ENCODE measurements around the gene LDLRAD4. TPM values are rescaled to one million over a fixed set of nuclear protein-coding genes. Genes with fewer than 3 reads are reported as not detected.

LDLRAD4 gene
- polyA plus RNA-seq, 1 experiment, result not detected

DNA sequence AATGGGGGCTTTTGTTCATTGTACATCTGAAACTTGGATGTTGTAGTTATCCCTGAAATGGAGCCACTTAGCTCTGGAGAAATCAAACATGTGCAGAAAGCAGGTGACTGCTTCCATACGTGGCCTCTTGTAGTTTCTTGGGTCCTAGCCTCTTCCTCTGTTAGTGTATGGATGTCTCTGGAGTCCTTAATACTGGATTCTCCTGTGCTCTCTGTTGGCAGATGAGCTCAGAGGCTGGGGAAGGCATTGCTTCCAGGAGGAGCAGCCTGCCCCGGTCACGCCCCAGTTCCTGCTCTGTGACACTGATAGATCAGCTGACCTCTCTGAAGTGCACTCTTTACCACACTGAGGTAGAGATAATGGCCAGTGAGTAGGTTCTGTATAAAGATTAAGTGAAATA, 176.2 kb downstream of the LDLRAD4 start:
- TF ChIP-seq, protein P1, sequence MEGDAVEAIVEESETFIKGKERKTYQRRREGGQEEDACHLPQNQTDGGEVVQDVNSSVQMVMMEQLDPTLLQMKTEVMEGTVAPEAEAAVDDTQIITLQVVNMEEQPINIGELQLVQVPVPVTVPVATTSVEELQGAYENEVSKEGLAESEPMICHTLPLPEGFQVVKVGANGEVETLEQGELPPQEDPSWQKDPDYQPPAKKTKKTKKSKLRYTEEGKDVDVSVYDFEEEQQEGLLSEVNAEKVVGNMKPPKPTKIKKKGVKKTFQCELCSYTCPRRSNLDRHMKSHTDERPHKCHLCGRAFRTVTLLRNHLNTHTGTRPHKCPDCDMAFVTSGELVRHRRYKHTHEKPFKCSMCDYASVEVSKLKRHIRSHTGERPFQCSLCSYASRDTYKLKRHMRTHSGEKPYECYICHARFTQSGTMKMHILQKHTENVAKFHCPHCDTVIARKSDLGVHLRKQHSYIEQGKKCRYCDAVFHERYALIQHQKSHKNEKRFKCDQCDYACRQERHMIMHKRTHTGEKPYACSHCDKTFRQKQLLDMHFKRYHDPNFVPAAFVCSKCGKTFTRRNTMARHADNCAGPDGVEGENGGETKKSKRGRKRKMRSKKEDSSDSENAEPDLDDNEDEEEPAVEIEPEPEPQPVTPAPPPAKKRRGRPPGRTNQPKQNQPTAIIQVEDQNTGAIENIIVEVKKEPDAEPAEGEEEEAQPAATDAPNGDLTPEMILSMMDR (IDR thresholded peaks at IDR 0.05; ENCODE audit: low read depth, low read length), result no peak
- H3K9me3 ChIP-seq (ENCODE audit: control insufficient read depth, insufficient read depth, low read length), result no peaks in the 10 kb centered on the region; the same call in 1 of the 2 replicates
- H3K4me3 ChIP-seq (ENCODE audit: low read depth, low read length), result no peak overlapping the region
- H3K27ac ChIP-seq (ENCODE audit: low read depth, low read length), result no peak overlapping the region
- ChIA-PET CTCF (no interaction called here), POLR2A (interaction anchor here (0.5 to 0.7 kb wide), 2 partner anchors 21 to 40 kb away, joined by 3 to 4 read pairs; no protein-coding TSS in a partner anchor)
- DNase-seq (ENCODE audit: low read depth, low spot score), result no peak
- H3K27me3 ChIP-seq (ENCODE audit: control insufficient read depth, insufficient read depth, low read length), result peaks cover 10% of the 10 kb centered on the region

DNA sequence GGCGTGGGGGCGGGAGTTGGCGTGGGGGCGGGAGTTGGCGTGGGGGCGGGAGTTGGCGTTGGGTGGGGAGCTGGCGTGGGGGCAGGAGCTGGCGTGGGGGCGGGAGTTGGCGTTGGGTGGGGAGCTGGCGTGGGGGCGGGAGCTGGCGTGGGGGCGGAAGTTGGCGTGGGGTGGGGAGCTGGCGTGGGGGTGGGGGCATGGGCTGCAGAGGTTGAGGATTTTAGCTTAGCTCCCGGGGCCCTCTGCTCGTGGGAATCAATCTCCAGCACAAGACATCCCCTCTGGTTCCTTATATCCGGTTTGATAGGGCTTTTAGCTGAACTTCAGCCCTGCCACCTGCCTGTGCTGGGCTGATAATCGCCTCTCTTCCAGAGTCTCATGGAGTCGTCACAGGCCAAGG, 177.0 kb downstream of the LDLRAD4 start:
- Histone ChIP-seq H3K4me3 (ENCODE audit: low read depth, low read length) (no peak overlapping the region), H3K9me3 (ENCODE audit: control insufficient read depth, insufficient read depth, low read length) (no peaks in the 10 kb centered on the region; the same call in 1 of the 2 replicates), H3K27me3 (ENCODE audit: control insufficient read depth, insufficient read depth, low read length) (peaks cover 10% of the 10 kb centered on the region), H3K27ac (ENCODE audit: low read depth, low read length) (no peak overlapping the region)
- TF ChIP-seq, protein P1 (IDR thresholded peaks at IDR 0.05; ENCODE audit: low read depth, low read length), result no peak
- ChIA-PET POLR2A (interaction anchor here (0.7 kb wide), 1 partner anchor 22 kb away, joined by 4 read pairs; no protein-coding TSS in a partner anchor), CTCF (no interaction called here)
- DNase-seq (ENCODE audit: low read depth, low spot score), result no peak

DNA sequence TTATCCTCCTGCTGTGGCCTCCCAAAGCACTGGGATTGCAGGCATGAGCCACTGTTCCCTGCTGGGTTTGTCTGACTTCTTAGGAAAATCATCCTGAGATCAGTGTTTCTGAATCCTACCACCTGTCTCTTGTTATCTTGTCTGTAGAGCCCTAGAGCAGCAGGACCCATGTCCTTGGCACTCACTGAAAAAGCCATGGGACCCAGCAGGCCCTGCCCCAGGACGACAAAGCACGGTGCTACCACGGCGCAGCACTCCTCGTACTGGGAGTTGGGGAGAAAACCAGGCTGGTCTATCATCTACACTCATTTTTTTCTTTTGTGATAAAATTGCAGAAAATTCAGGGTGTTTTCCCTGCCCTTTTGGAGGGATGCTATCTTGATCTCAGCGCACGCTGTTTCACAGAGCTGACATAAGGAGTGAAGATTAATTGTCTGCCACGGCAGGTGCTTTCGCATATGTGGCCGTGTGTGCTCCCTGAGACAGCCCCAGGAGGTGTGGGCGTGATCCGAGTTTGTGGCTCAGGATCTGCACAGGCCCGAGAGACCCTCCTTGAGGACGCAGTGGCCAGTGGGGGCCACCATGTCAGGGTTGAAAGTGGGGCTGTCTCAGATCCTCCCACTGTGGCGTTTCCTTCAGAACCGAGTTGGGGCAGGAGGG, 179.1 kb downstream of the LDLRAD4 start:
- H3K27ac ChIP-seq (ENCODE audit: low read depth, low read length), result no peak overlapping the region
- H3K4me3 ChIP-seq (ENCODE audit: low read depth, low read length), result no peak overlapping the region
- no peak for DNase-seq (ENCODE audit: low read depth, low spot score)
- no peaks in the 10 kb centered on the region; the same call in 1 of the 2 replicates for H3K9me3 ChIP-seq (ENCODE audit: control insufficient read depth, insufficient read depth, low read length)
- CTCF ChIA-PET, result no interaction called here
- H3K27me3 ChIP-seq (ENCODE audit: control insufficient read depth, insufficient read depth, low read length), result peaks cover 5% of the 10 kb centered on the region
- POLR2A ChIA-PET, result no interaction called here
- TF ChIP-seq, protein P1 (IDR thresholded peaks at IDR 0.05; ENCODE audit: low read depth, low read length), result no peak

DNA sequence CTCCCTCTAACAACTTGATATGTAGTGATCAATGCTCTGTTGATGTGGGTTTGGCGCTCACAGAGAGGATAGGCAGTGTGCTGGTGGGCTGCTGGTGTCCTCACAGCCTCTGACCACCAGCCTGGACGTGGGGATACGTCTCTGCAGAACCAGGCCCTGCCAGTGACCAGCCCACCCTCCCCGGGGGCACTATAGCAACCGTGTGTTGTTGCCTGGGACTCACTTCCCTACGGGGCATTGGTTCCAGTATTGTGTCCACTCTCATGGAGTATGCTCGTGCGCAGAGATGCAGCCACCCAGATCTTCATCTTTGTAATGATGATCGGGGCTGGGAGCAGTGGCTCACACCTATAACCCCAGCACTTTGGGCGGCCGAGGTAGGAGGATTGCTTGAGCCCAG, 180.1 kb downstream of the LDLRAD4 start:
- Histone ChIP-seq H3K9me3 (ENCODE audit: control insufficient read depth, insufficient read depth, low read length) (no peaks in the 10 kb centered on the region; the same call in 1 of the 2 replicates), H3K27me3 (ENCODE audit: control insufficient read depth, insufficient read depth, low read length) (peaks cover 2% of the 10 kb centered on the region), H3K4me3 (ENCODE audit: low read depth, low read length) (no peak overlapping the region), H3K27ac (ENCODE audit: low read depth, low read length) (no peak overlapping the region)
- POLR2A ChIA-PET, result no interaction called here
- CTCF ChIA-PET, result no interaction called here
- TF ChIP-seq, protein P1 (IDR thresholded peaks at IDR 0.05; ENCODE audit: low read depth, low read length), result no peak
- DNase-seq (ENCODE audit: low read depth, low spot score), result no peak

DNA sequence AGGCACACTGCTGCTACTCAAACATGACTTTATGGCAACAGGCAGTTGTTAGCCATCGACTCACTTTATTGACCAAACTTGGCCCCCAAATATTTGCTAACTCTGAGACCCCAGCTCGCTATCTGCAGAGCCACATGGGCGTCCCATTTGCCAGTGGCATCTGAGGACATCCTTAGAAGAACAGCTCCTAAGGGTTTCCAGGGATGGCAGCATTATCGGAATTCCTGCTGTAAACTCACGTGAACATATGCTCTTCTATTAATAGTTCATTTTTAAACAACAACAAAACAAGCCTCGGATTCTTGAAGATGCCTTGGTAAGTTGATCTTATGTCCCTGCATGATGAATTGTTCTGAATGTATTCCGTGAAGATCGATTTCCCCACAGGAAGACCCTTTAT, 181.0 kb downstream of the LDLRAD4 start:
- H3K27ac ChIP-seq (ENCODE audit: low read depth, low read length), result no peak overlapping the region

More for the DNA sequence above, 181.0 kb downstream of the LDLRAD4 start:
- ChIA-PET POLR2A (no interaction called here), CTCF (no interaction called here)
- TF ChIP-seq, protein P1 (IDR thresholded peaks at IDR 0.05; ENCODE audit: low read depth, low read length), result no peak
- H3K9me3 ChIP-seq (ENCODE audit: control insufficient read depth, insufficient read depth, low read length), result no peaks in the 10 kb centered on the region; the same call in 1 of the 2 replicates
- no peaks in the 10 kb centered on the region for H3K27me3 ChIP-seq (ENCODE audit: control insufficient read depth, insufficient read depth, low read length)
- no peak for DNase-seq (ENCODE audit: low read depth, low spot score)
- H3K4me3 ChIP-seq (ENCODE audit: low read depth, low read length), result no peak overlapping the region
